ENCODE measurements around the gene SYCE1L. TPM values are rescaled to one million over a fixed set of nuclear protein-coding genes. Genes with fewer than 3 reads are reported as not detected.

Gene SYCE1L, protein sequence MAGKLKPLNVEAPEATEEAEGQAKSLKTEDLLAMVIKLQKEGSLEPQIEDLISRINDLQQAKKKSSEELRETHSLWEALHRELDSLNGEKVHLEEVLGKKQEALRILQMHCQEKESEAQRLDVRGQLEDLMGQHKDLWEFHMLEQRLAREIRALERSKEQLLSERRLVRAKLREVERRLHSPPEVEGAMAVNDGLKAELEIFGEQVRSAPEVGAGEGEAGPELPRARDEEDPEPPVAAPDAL
- 4.8 and 8.2 TPM in 2 replicates for total RNA-seq (2022)
- percentile 49 among the genes with signal in this experiment for Bru-seq, nascent RNA
- BruChase-seq, experiment 1, labeled RNA remaining after a 2-hour chase = percentile 33 among the genes with signal in this experiment
- percentile 27 among the genes with signal in this experiment for BruChase-seq, experiment 2, labeled RNA remaining after a 6-hour chase
- long read RNA-seq, partial matches to known transcripts = 6 of 11 reads
- long read RNA-seq, other reads (novel, unspliced or antisense) = 5 of 11 reads

DNA sequence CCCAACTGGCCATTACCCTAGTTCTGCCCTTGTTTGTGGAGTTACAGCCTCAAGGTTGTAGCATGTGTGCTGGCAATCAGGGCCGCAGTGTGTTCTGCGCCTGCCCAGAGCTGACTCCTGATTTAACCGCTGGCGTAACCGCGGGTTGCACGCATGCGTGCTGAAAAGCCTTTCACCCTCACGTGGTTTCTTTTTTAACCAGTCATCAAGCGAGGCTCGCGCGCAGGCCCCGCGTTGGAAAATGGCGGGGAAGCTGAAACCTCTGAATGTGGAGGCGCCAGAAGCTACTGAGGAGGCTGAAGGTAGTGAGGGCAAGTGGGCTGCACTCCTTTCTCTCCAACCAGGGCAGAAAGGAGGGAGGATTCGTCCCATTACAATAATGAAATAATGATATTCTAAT, at the start of gene SYCE1L:
Gene SYCE1L (plus strand): TSS at position 198 of the 400 bp plus-strand sequence. CDS start 44 bp downstream, at position 242.
- TF ChIP-seq, protein P1, sequence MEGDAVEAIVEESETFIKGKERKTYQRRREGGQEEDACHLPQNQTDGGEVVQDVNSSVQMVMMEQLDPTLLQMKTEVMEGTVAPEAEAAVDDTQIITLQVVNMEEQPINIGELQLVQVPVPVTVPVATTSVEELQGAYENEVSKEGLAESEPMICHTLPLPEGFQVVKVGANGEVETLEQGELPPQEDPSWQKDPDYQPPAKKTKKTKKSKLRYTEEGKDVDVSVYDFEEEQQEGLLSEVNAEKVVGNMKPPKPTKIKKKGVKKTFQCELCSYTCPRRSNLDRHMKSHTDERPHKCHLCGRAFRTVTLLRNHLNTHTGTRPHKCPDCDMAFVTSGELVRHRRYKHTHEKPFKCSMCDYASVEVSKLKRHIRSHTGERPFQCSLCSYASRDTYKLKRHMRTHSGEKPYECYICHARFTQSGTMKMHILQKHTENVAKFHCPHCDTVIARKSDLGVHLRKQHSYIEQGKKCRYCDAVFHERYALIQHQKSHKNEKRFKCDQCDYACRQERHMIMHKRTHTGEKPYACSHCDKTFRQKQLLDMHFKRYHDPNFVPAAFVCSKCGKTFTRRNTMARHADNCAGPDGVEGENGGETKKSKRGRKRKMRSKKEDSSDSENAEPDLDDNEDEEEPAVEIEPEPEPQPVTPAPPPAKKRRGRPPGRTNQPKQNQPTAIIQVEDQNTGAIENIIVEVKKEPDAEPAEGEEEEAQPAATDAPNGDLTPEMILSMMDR (IDR thresholded peaks at IDR 0.05; ENCODE audit: insufficient read depth in 1 of 2, low read depth in 1 of 2, low read length in 1 of 2, severe bottlenecking in 1 of 2, unreplicated experiment in 1 of 2) = no peak
- POLR2A ChIA-PET = no interaction called here

DNA sequence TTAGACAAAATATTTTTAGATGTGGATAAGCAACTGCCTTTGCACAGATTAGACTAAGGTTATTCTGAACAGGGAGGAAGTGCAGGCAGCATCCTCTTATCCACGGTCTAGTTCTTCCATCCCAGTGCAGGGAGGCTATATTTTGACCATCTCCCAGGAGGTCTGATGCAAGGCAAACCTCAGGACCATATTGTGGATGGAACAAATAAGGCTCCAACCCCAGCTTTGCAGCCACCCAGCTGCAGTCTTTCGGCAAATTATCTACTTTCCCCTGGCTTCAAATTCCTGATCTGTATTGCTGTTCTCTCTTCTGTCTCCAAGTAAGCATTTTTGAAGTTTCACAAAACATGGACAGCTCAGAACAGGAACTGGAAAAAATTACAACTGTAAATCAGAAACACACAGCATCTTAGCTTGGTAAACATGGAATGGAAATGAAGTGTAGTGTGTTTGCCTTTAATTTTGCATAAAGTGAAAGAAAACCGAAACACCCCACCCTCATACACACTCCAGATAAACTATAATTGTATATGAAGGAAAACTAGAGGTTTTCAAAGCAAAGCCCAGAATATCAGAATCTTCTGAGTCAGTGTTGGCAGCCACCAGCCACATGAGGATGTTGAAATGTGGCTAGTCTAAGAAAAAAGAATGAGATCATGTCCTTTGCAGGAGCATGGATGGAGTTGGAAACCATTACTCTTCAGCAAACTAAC, 41.7 kb upstream of the SYCE1L start:
- TF ChIP-seq, protein P1 (IDR thresholded peaks at IDR 0.05; ENCODE audit: insufficient read depth in 1 of 2, low read depth in 1 of 2, low read length in 1 of 2, severe bottlenecking in 1 of 2, unreplicated experiment in 1 of 2) = no peak
- no peak overlapping the region for H3K27ac Mint-ChIP-seq (ENCODE audit: unreplicated experiment)
- H3K27me3 Mint-ChIP-seq (ENCODE audit: insufficient read depth, unreplicated experiment) = peaks cover 26% of the 10 kb centered on the region
- Histone ChIP-seq H3K36me3 (ENCODE audit: control insufficient read depth, insufficient read depth, low read length) (no peaks in the 10 kb centered on the region), H3K27me3 (replicated peaks; ENCODE audit: control insufficient read depth, insufficient read depth, low read length) (no peaks in the 10 kb centered on the region; the same call in 1 of the 2 replicates), H3K4me1 (no peaks in the 10 kb centered on the region), H3K4me3 (ENCODE audit: low read depth, low read length) (no peak overlapping the region), H3K9me3 (no peaks in the 10 kb centered on the region)
- H3K4me3 Mint-ChIP-seq (ENCODE audit: unreplicated experiment) = no peak overlapping the region
- CTCF ChIA-PET = interaction anchor here (0.6 kb wide), 1 partner anchor 496 kb away, joined by 3 read pairs; no protein-coding TSS in a partner anchor
- no peaks in the 10 kb centered on the region for H3K4me1 Mint-ChIP-seq (ENCODE audit: low read depth, unreplicated experiment)
- POLR2A ChIA-PET = no interaction called here
- no TSS peak for BruUV-seq (replicated peaks)
- no peak for DNase-seq
- intact Hi-C loops (cut with micrococcal nuclease; ENCODE audit: unreplicated experiment) = no loop called here
- no peaks in the 10 kb centered on the region for H3K9me3 Mint-ChIP-seq (ENCODE audit: unreplicated experiment)
- no peaks in the 10 kb centered on the region for H3K36me3 Mint-ChIP-seq (ENCODE audit: insufficient read depth, unreplicated experiment)

More for the DNA sequence above, at the start of gene SYCE1L:
- no peaks in the 10 kb centered on the region for H3K4me1 ChIP-seq
- DNase-seq = no peak
- no peak within 1 kb of the TSS for H3K4me3 Mint-ChIP-seq (ENCODE audit: unreplicated experiment)
- no peaks in the 10 kb centered on the region for H3K27me3 Mint-ChIP-seq (ENCODE audit: insufficient read depth, unreplicated experiment)
- H3K9me3 ChIP-seq = no peaks in the 10 kb centered on the region
- no peak within 1 kb of the TSS for H3K27ac Mint-ChIP-seq (ENCODE audit: unreplicated experiment)
- CTCF ChIA-PET = no interaction called here
- H3K27me3 ChIP-seq (replicated peaks; ENCODE audit: control insufficient read depth, insufficient read depth, low read length) = no peaks in the 10 kb centered on the region
- H3K36me3 Mint-ChIP-seq (ENCODE audit: insufficient read depth, unreplicated experiment) = peaks cover 10% of the 10 kb centered on the region
- no peak within 1 kb of the TSS for H3K4me3 ChIP-seq (ENCODE audit: low read depth, low read length)
- peaks cover 11% of the 10 kb centered on the region for H3K36me3 ChIP-seq (ENCODE audit: control insufficient read depth, insufficient read depth, low read length)
- BruUV-seq (replicated peaks) = TSS peak; percentile 1
- no peaks in the 10 kb centered on the region for H3K9me3 Mint-ChIP-seq (ENCODE audit: unreplicated experiment)
- intact Hi-C loops (cut with micrococcal nuclease; ENCODE audit: unreplicated experiment) = loop anchor here (5.0 kb wide), 1 partner anchor 1622 kb away; no protein-coding TSS in a partner anchor
- H3K4me1 Mint-ChIP-seq (ENCODE audit: low read depth, unreplicated experiment) = no peaks in the 10 kb centered on the region

DNA sequence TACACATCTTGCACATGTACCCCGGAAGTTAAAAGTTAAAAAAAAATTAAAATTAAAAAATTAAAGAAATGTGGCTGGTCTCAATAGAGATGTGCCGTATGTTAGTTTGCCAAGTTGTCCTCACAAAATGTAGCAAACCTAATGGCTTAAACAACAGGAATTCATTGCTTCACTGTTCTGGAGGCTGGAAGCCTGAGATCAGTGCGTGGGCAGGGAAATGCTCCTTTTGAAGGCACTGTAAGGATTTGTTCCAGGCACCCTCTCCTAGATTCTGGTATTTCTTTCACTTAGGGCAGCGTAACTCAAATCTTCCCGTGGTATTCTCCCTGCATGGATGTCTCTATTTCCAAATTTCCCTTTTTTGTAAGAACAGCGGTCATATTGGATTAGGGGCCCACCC, 40.9 kb upstream of the SYCE1L start:
- ChIA-PET CTCF (no interaction called here), POLR2A (no interaction called here)
- no peaks in the 10 kb centered on the region for H3K9me3 Mint-ChIP-seq (ENCODE audit: unreplicated experiment)

More for the DNA sequence above, 40.9 kb upstream of the SYCE1L start:
- intact Hi-C loops (cut with micrococcal nuclease; ENCODE audit: unreplicated experiment) = no loop called here
- Histone ChIP-seq H3K9me3 (no peaks in the 10 kb centered on the region), H3K36me3 (ENCODE audit: control insufficient read depth, insufficient read depth, low read length) (no peaks in the 10 kb centered on the region), H3K27me3 (replicated peaks; ENCODE audit: control insufficient read depth, insufficient read depth, low read length) (no peaks in the 10 kb centered on the region; the same call in 1 of the 2 replicates), H3K4me1 (no peaks in the 10 kb centered on the region), H3K4me3 (ENCODE audit: low read depth, low read length) (no peak overlapping the region)
- no peak overlapping the region for H3K27ac Mint-ChIP-seq (ENCODE audit: unreplicated experiment)
- peaks cover 26% of the 10 kb centered on the region for H3K27me3 Mint-ChIP-seq (ENCODE audit: insufficient read depth, unreplicated experiment)
- TF ChIP-seq, protein P1 (IDR thresholded peaks at IDR 0.05; ENCODE audit: insufficient read depth in 1 of 2, low read depth in 1 of 2, low read length in 1 of 2, severe bottlenecking in 1 of 2, unreplicated experiment in 1 of 2) = no peak
- no TSS peak for BruUV-seq (replicated peaks)
- H3K4me1 Mint-ChIP-seq (ENCODE audit: low read depth, unreplicated experiment) = no peaks in the 10 kb centered on the region
- no peaks in the 10 kb centered on the region for H3K36me3 Mint-ChIP-seq (ENCODE audit: insufficient read depth, unreplicated experiment)
- no peak for DNase-seq
- H3K4me3 Mint-ChIP-seq (ENCODE audit: unreplicated experiment) = no peak overlapping the region
